Omental fat pad (tissue), 4 donors: ENCODE measurements around the gene EPHA6. TPM values are rescaled to one million over a fixed set of nuclear protein-coding genes. Genes with fewer than 3 reads are reported as not detected.

Source experiments
- ATAC-seq: fragments of 150-250 bp; one replicate; pipeline ENCODE4 v1.9.1; 2016; ENCODE audit warnings: mild to moderate bottlenecking, moderate library complexity; ENCODE audit not compliant: low FRiP score
- DNase-seq: peaks from one replicate; pipeline ENCODE4 v3.0.0-alpha.2; 2019; ENCODE audit warnings: low spot score
- total RNA-seq, 4 donors: library from RNA; depleted of rRNA; stranded (reverse); fragments of >200 nt; gene quantifications; one replicate each; pipeline ENCODE4 v1.1.0, GENCODE V29; 2016
- TF ChIP-seq, protein P1 (sequence below), 3 donors: fragments of 450-650 bp; IDR thresholded peaks; one replicate each; pipeline ENCODE4 v1.5.1; 2016 to 2017; ENCODE audit warnings: antibody characterized with exemption in 3 of 3, mild to moderate bottlenecking in 3 of 3, moderate library complexity in 2 of 3

The EPHA6 gene
- total RNA-seq, 4 donors from 2014 or later: 0.56 to 5.0 (median 2.4) TPM; not detected in 1

DNA sequence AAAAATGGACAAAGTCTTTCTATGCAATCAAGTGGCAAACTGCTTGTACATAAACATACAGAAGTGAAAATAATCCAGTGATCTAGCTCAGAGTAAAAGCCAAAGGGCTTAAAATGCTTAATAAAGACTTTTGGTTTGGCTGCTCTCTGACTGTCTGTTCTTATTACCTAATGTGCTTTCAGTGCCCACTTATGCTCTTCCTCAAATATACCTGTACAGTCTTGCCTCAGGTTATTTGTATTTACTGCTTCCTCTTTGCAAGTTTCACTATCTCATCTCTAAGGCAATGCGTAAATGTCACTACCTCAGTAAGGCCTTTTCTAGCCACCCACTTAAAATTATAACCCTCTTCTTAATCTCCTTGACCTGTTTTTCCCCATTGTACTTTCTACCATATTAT lies 171.8 kb downstream of the EPHA6 start:
- ATAC-seq: no peak
- no peak for DNase-seq
- TF ChIP-seq, protein P1, sequence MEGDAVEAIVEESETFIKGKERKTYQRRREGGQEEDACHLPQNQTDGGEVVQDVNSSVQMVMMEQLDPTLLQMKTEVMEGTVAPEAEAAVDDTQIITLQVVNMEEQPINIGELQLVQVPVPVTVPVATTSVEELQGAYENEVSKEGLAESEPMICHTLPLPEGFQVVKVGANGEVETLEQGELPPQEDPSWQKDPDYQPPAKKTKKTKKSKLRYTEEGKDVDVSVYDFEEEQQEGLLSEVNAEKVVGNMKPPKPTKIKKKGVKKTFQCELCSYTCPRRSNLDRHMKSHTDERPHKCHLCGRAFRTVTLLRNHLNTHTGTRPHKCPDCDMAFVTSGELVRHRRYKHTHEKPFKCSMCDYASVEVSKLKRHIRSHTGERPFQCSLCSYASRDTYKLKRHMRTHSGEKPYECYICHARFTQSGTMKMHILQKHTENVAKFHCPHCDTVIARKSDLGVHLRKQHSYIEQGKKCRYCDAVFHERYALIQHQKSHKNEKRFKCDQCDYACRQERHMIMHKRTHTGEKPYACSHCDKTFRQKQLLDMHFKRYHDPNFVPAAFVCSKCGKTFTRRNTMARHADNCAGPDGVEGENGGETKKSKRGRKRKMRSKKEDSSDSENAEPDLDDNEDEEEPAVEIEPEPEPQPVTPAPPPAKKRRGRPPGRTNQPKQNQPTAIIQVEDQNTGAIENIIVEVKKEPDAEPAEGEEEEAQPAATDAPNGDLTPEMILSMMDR (IDR thresholded peaks at IDR 0.05): no peak

DNA sequence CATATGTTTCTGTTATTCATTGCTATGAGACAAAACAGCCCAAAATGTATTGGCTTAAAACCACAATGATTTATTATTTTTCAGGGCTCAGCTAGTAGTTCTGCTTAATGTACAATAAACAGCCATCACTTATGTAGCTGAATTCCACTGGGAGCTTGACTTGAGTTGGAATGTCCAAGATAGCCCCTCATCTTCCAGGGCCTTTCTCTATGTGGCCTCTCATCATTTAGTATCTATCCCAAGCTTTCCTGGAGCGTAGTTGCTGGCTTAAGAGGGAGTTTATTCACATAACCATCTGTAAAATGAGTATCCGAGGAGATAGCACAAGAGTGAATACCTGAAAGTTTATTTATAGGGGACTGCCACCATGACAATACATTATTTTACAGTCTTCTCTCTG lies 176.8 kb downstream of the EPHA6 start:
- TF ChIP-seq, protein P1 (IDR thresholded peaks at IDR 0.05): no peak
- ATAC-seq: no peak

DNA sequence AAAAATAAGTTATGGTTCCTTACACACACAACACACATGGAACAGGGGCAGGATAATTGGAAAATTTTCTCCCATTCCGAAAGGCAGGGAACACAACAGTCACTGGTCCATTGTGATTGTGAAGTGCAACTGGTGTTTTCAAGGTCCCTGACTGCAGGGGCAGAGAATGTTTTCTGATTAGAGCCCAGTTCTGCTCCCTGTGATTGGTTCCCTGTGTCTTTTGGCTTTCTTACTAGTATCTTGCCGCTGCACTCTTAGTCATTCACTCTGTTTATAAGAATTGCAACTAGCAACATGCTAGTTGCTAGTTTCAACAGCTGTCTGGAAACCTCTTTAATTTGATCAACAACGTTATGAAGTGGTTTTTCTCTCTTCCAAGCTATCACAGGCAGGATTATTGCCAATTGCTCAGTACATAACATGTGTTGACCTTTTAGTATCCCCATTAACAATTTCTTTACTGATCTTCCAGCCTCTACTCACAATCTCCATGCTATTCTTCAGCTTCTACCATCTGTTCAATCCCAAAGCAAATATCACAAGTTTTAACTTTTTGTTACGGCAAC lies 177.5 kb downstream of the EPHA6 start:
- TF ChIP-seq, protein P1 (IDR thresholded peaks at IDR 0.05): no peak
- ATAC-seq (no peak), DNase-seq (no peak)

More for the DNA sequence above, 176.8 kb downstream of the EPHA6 start:
- no peak for DNase-seq

DNA sequence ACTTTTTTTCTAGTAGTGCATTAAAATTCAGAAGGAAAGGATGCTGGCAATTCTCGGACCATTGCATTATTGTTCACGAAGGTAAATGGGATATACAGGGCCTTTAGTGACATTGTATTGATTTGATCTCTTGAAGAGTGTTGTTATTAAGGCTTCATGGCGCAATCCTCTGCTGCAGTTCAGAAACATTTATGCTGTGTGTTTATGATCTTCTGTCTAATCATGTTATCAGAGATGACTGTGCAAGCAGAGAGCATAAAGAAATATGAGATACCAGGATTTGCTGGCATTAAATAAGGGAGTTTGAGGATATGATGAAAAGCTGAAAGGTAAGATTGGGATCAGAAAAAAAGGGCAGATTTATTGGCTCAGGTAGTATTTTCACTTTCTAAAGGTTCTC lies 180.6 kb downstream of the EPHA6 start:
- no peak for DNase-seq
- TF ChIP-seq, protein P1 (IDR thresholded peaks at IDR 0.05): no peak
- ATAC-seq: no peak

DNA sequence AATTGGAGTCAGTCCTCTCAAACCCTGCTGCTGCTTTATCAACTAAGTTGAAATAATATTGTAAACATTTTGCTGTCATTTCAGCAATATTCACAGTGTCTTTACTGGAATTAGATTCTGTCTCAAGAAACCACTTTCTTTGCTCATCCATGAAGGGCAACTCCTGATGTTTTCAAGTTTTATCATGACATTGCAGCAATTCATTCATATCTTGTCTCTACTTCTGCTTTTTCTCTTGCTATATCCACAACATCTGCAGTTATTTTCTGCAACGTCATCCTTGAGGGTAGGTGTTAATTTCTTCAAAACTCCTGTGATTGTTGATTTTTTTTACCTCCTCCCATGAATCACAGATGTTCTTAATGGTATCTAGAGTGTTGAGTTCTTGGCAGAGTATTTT lies 181.6 kb downstream of the EPHA6 start:
- no peak for ATAC-seq
- TF ChIP-seq, protein P1 (IDR thresholded peaks at IDR 0.05): no peak
- DNase-seq: no peak

DNA sequence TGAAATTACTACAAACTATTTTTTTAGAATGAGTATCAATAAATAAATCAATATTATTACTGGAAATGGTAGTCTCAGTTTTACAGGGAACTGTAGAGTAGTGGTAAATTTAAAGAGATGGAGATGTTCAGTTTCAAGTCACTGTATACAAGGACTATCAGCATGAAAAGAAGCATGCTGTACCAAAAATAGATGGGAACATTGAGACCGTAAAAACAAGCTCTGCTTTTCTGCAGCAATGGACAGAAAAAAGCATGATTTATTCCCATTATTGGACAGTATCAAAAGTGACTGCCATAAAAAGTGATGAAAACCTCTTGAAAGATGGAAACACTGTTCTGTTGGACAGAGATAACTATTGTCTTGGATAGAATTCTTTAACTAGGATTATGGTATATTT lies 187.2 kb downstream of the EPHA6 start:
- no peak for DNase-seq
- TF ChIP-seq, protein P1 (IDR thresholded peaks at IDR 0.05): no peak
- no peak for ATAC-seq

DNA sequence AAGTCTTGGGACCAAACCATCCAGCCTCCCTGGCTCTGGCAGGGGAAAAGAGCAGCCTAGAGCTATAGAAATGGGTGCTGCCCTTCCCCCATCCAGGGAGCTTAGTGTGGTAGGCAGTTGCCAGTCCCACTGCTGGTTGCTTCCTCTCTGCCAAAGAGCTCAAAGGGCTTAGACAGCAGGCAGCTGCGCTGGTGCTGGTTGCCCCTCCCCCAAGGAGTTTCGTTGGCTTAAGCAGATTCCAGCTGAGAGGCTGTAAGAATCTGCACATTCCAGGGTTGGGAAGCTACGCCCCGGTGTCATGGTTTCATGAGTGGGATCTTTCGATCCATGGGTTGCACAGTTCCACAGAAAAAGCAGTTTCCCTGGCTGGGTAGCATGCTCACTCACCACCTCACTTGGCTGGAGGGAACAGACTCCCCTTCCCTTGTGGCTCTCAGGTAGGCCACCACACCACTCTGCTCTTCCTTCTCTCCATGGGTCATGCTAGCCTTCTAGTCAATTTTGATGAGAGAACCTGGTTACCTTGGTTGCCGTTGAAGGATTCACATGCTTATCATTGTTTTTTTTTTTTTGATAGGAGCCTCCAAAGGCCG lies 195.1 kb downstream of the EPHA6 start:
- no peak for DNase-seq
- TF ChIP-seq, protein P1 (IDR thresholded peaks at IDR 0.05): no peak
- no peak for ATAC-seq
